IMR-90 (cell line): Measurements from ENCODE around the gene PSMB5.
A peak's percentile ranks its signal among the peaks of the same experiment; 100 is the strongest.

ENCODE experiments used
- CEBPB ChIP-seq: IDR thresholded peaks from 2 replicates; pipeline ENCODE4 v1.6.1; 2012; ENCODE audit warnings: low read depth, low read length, improper control_type of control experiment
- CTCF ChIP-seq: conservative IDR thresholded peaks from 2 replicates; pipeline ENCODE4 v1.5.1; 2012; ENCODE audit warnings: mild to moderate bottlenecking, low read depth, low read length, improper control_type of control experiment
- MAFK ChIP-seq: IDR thresholded peaks from 2 replicates; pipeline ENCODE4 v1.6.1; 2012; ENCODE audit warnings: low read depth, low read length, improper control_type of control experiment
- POLR2A ChIP-seq: IDR thresholded peaks from 2 replicates; pipeline ENCODE4 v1.6.1; 2012; ENCODE audit warnings: mild to moderate bottlenecking, low read depth, low read length
- RAD21 ChIP-seq: IDR thresholded peaks from 2 replicates; pipeline ENCODE4 v1.6.1; 2012; ENCODE audit warnings: low read length, improper control_type of control experiment
- RCOR1 ChIP-seq: IDR thresholded peaks from 2 replicates; pipeline ENCODE4 v1.6.1; 2012; ENCODE audit warnings: mild to moderate bottlenecking, low read length, improper control_type of control experiment; ENCODE audit not compliant: insufficient replicate concordance

GRCh38 chr14:23078692-23079116 lies 44.0 kb upstream of the PSMB5 start:
- TF ChIP-seq POLR2A: peak; percentile 70; the same call in 1 of the 2 replicates
- TF ChIP-seq CEBPB: peak; percentile 96
- TF ChIP-seq RCOR1: peak; percentile 75
- TF ChIP-seq CTCF: peak; percentile 19; the same call in 1 of the 2 replicates
- no peak for TF ChIP-seq RAD21
- peak; percentile 45 for TF ChIP-seq MAFK
